ENCODE data around the gene EFS.

DNA sequence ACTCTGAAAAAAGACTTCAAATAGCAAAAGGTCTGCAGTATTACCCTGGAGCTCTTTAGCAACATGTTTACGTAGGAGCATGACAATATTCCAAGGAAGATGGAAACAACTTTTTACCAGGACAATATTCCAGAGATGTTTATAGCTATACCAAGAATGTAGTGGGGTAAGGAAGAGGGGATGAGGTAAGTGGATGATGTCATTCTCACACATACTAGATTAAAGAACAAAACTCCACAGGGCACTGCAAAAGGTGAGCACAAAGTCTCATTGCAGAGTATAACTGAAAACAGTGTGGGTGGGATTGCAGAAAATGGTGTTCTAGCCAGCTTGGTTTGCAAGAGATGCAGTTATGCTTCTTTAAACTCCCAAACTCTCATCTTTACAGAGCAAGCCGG lies 20.3 kb upstream of the EFS start:
- no peak for TF ChIP-seq EZH2phosphoT487 (IDR thresholded peaks at IDR 0.05; ENCODE audit: borderline replicate concordance, low read depth, low read length)
- TF ChIP-seq, protein P1, sequence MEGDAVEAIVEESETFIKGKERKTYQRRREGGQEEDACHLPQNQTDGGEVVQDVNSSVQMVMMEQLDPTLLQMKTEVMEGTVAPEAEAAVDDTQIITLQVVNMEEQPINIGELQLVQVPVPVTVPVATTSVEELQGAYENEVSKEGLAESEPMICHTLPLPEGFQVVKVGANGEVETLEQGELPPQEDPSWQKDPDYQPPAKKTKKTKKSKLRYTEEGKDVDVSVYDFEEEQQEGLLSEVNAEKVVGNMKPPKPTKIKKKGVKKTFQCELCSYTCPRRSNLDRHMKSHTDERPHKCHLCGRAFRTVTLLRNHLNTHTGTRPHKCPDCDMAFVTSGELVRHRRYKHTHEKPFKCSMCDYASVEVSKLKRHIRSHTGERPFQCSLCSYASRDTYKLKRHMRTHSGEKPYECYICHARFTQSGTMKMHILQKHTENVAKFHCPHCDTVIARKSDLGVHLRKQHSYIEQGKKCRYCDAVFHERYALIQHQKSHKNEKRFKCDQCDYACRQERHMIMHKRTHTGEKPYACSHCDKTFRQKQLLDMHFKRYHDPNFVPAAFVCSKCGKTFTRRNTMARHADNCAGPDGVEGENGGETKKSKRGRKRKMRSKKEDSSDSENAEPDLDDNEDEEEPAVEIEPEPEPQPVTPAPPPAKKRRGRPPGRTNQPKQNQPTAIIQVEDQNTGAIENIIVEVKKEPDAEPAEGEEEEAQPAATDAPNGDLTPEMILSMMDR (conservative IDR thresholded peaks at IDR 0.05; ENCODE audit: low read length), result no peak

All from OCI-LY7 (cell line).